Dedifferentiated amniotic fluid mesenchymal stem cell (primary cell): ENCODE data around the gene EPN2.
"Not testable (repeated sequence)": the region's sequence is repeated elsewhere in the genome, so short reads cannot be mapped to it uniquely, and the experiment has no call there.

ENCODE experiments used
- DNase-seq: peaks from one replicate; pipeline ENCODE4 v3.0.0-alpha.2; 2016; ENCODE audit errors: extremely low spot score

EPN2 gene

DNA sequence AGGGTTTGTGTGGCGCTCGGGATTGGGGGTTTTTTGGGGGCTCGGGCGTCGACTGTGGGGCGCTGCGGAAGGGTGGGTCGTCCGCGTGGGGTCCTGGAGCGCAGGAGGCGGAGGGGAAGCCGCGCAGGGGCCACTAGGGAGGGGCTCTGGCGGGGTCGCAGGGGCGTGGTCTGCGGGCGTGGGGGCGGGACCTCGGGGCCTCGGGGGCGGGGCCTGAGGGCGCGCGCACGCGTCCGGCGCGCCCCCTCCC, at the start of gene EPN2:
Gene EPN2 (plus strand): TSS at position 228 of the 250 bp plus-strand sequence. CDS start 45,754 bp downstream, outside the sequence.
- DNase-seq: not testable (repeated sequence)

DNA sequence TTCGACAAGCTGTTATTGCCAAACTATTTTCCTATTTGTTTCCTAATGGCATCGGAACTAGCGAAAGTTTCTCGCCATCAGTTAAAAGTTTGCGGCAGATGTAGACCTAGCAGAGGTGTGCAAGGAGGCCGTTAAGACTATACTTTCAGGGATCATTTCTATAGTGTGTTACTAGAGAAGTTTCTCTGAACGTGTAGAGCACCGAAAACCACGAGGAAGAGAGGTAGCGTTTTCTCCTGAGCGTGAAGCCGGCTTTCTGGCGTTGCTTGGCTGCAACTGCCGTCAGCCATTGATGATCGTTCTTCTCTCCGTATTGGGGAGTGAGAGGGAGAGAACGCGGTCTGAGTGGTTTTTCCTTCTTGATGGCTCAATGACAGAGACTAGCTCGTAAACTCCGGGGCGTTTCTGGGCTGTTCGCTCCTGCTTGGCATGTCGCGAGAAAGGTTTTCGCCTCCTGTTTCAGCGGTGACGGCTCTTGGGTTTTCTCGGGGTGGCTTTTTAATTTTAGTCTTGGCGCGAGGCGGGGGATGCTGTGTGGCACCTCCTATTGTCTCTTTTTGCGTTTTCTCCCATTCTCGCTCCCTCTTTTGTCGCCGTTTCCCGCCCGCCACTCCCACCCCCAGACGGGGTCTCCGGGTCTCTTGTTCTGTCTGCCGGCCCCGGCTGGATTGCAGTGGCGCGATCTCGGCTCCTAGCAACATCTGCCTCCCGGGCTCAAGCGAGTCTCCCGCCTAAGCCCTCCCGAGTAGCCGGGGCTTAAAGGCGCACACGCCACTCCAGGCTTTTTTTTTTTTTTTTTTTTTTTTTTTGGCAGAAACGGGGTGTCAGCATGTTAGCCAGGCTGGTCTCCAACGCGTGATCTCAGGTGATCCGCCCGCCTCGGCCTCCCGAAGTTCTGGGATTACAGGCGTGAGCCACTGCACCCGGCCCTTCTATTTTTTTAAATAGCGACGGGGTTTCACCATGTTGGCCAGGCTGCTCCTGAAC, 49.0 kb upstream of the EPN2 start:
- DNase-seq: not testable (repeated sequence)

GRCh38 chr17:19188870-19189708, 48.1 kb upstream of the EPN2 start:
- not testable (repeated sequence) for DNase-seq

DNA sequence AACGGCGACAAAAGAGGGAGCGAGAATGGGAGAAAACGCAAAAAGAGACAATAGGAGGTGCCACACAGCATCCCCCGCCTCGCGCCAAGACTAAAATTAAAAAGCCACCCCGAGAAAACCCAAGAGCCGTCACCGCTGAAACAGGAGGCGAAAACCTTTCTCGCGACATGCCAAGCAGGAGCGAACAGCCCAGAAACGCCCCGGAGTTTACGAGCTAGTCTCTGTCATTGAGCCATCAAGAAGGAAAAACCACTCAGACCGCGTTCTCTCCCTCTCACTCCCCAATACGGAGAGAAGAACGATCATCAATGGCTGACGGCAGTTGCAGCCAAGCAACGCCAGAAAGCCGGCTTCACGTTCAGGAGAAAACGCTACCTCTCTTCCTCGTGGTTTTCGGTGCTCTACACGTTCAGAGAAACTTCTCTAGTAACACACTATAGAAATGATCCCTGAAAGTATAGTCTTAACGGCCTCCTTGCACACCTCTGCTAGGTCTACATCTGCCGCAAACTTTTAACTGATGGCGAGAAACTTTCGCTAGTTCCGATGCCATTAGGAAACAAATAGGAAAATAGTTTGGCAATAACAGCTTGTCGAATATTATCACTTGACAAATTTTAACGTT, 47.3 kb upstream of the EPN2 start:
- not testable (repeated sequence) for DNase-seq

DNA sequence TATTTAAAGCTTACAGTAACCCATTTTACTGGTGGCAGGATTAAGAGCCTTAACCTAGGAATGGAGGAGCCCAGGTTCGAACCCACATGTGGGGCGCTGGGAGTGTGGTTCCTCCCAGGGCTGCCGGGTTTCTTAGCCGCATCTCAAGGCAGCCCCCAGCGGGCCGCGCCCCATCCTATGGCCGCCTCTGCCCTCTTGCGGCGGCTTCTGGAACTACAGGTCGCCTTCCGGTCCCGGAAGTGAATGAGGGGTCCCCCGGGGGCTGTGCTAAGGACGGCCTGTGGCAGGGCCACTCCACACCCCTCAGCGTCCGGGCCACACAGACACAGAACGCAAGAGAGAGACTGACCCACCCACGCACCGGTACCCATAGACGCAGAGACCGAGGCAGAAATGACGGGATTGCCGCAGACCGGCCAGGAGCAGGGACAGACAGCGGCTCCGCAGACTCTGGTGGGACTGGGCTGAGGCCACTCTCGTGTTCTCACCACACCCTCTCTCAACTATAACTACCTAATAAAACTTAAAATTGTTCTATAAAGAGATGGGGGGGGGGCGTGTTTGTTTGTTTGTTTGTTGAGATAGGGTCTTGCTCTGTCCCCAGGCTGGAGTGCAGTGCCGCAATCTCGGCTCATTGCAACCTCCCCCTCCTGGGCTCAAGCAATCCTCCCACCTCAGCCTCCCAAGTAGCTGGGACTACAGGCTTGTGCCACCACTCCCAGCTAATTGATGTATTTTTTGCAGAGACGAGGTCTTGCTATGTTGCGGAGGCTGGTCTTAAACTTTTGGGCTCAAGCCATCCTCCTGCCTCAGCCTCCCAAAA, 40.6 kb upstream of the EPN2 start:
- DNase-seq: not testable (repeated sequence)

- not testable (repeated sequence) for DNase-seq
Measured at GRCh38 chr17:19202448-19202847, 34.7 kb upstream of the EPN2 start.

- DNase-seq: not testable (repeated sequence)
Measured at GRCh38 chr17:19203429-19203828, 33.7 kb upstream of the EPN2 start.

DNA sequence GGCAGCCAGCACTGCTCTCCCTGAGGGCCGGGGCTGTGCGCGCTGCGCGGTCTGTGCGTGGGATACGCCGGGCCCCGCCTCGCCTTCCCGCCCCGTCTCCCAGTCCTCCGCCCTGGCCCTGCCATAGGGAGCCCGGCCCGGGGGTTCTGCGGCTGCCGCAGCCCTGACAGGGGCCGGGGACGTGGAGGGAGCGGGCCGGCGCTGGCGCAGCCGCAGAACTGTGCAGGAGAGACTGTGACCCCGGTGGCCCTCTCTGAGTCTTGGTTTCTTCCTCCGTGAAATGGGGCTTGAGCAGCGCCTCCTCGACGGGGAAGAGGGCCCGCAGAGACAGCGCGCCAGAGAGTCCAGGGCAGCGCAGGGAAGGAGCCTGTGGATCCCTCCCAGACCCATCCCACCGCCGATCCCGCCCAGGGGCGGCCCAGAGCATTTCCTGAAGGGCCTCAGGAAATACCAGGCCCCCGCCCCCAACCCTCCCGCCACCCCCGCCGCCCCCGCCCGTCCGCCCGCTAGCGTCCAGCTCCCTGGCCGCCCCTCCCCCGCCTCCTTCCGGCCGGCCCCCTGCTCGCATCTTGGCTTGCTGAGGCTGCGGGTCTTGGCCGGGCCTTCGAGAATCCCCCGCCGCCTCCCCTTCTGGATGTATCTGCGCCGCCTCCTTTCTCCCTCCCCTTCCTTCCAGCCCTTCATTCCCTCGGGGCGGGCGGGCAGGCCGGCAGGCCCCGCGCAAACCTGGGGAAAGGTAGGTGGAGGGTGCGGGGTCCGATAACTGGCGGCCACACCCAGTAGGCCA, 21.9 kb upstream of the EPN2 start:
- DNase-seq: not testable (repeated sequence)

- DNase-seq: not testable (repeated sequence)
Measured at GRCh38 chr17:19216148-19216926, 20.8 kb upstream of the EPN2 start.

DNA sequence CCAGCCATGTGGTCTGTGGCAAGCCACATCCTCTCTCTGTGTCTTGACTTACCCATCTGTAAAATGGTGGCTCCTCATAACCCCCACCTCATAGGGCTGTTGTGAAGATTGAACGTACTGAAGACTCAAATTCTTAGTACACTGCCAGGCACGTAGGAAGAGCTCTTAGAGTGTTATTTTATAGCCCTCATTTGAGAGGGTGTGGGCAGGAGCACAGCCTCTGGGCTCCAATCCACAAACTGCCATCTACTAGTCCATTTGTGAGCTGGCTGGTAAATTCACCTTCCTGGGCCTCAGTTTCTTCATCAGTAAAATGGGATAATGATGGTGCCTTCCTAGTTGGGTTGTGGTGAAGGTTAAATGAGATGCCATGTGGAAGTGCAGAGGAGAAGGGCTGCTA, 18.3 kb upstream of the EPN2 start:
- DNase-seq: not testable (repeated sequence)

GRCh38 chr17:19219384-19219783, 17.8 kb upstream of the EPN2 start:
- not testable (repeated sequence) for DNase-seq

GRCh38 chr17:19220195-19220594, 17.0 kb upstream of the EPN2 start:
- DNase-seq: not testable (repeated sequence)

GRCh38 chr17:19226610-19227588, 10.3 kb upstream of the EPN2 start:
- not testable (repeated sequence) for DNase-seq

- DNase-seq: not testable (repeated sequence)
Measured at GRCh38 chr17:19234676-19235075, 2.5 kb upstream of the EPN2 start.

- DNase-seq: not testable (repeated sequence)
Measured at GRCh38 chr17:19236351-19237138, 621 bp upstream of the EPN2 start.

DNA sequence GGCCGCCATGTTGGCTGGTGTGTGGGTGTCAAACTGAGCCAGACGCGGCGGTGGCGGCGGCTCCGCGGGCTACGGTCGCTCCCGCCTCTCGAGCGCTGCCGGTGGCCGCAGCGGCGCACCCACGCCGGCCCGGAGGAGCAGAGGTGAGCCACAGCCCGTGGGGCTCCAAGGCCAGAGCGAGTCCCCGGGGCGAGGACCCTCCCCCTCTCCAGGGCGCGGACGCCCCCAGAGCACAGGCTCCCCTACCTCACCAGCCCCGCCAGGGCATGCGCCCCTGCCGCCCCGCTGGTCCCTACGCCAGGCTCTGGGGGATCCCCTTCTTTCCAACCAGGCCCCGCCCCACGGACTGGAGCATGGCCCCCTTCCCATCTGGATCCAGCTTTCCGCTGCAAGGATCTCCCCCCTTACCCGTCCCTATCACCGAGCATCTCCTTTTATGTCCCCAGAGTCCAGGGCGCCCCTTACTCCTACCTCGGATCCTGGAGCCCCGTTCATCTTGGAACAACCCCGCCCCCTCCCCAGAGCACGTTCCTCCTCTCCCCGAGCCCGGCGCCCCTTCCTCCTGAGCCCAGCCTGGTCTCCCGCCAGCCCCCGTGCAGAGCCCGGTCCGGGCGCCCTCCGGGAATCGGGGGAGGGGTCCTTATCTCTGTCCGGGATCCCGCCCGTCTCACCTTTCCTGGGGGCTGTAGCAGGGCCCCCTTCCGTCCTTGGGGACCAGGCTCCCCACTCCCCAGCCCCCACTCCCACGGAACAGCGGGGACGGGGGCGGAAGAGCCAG, 412 bp downstream of the EPN2 start:
- DNase-seq: no peak

GRCh38 chr17:19238167-19238505, 970 bp downstream of the EPN2 start:
- DNase-seq: no peak
